HG02884 (cell line): ENCODE results near the gene CALML3.

Experiments used
- ATAC-seq: cut with Tn5 transposase; IDR thresholded peaks from one replicate; pipeline ENCODE4 v1.9.1; 2021; ENCODE audit warnings: mild to moderate bottlenecking, moderate library complexity; ENCODE audit not compliant: unreplicated experiment

The CALML3 gene

DNA sequence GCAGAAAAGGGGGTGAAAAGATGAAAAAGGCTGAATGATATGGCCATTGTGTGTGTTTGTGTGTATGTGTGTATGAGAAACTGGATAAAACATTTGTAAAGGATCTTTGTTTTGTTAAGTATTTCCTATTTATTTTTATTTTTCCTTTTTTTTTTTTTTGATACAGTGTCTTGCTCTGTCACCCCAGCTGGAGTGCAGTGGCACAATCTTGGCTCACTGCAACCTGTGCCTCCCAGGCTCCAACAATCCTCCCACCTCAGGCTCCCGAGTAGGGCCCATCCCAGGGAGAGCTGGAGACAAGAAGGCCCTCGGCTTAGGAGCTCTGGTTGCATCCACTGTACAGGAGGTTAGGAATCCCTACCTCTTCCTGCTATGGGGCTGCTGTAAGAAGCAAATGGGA, 18.5 kb upstream of the CALML3 start:
- ATAC-seq = no peak

DNA sequence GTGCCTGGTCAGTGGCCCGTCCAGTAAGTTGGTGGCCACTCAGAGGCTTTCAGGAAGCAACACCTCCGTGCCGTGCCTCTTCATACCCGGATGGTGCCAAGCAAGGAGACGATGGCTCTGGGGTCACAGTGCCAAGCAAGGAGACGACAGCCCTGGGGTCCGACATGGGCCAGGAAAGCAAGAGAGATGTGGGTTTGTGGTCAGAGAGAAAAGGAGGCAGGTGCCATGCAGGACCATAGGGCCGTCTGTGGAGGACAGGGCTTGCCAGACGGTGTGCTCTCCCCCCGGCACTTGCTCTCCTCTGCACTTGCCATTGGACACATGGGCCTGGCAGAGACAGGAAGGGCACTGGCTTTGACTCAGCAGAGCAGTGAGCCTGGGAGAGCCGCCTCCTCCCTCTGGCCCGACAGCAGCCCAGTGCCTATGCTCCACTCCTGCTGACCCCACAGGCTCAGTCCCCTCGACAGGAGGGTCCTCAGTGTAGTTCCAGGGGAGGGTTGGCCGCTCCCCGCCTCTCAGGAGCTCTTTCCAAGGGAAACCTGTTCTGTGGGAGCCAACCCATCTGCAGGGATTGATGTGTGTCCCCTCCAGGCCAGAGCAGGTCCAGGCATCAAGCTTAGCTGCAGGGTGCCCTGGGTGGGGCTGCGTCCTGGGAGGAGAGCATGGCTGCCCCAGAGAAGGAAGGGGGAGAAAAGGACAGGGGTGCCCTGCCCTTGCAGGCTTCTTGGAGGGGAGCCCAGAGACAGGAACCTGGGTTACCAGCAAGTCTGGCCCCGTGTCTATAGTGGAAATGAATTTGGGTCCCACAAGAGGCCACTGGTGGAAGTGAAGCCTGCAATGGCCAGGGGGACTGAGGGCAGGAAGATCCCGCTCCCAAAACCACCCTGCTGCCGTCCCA, 17.8 kb upstream of the CALML3 start:
- ATAC-seq = no peak

GRCh38 chr10:5507649-5508131, 17.1 kb upstream of the CALML3 start:
- ATAC-seq = no peak

GRCh38 chr10:5508161-5508604, 16.6 kb upstream of the CALML3 start:
- ATAC-seq = no peak

GRCh38 chr10:5508786-5509185, 16.0 kb upstream of the CALML3 start:
- ATAC-seq = no peak

GRCh38 chr10:5509236-5509635, 15.5 kb upstream of the CALML3 start:
- ATAC-seq = no peak

- ATAC-seq = no peak
Observed at GRCh38 chr10:5509691-5510090, 15.1 kb upstream of the CALML3 start.

DNA sequence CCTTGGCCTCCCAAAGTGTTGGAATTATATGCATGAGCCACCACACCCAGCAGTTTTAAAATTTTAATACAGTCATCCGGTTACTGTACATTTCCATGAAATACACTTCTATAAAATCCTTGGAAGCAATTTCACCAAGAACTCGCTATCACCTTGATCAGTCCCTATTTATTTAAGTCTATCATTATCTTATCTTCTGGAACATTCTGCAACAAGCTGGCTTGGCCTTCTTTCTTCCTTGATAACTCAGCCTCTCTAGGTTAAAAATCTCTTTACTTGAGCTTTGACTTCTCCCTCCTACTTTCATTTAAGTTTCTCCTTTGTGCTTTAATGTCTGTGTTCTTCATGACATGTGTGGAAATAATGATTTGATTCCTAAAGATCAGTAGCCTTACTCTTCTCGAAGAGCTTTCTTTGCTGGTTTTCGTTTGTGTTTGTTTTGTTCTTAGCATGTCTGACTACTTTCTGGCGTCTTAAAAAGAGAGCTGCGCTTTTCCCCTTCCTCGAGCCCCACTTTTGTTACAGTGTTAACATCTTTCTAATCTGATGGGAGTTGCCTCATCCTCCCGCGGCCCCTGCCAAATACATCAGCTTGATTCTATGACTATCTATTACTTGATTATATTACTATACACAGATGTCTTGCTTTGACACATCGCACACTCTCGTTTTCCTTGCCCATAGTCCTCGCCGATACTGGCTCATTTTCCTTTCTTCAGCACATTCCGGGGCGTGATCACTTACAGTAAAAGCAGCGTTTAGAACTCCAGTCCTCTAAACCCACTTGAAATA, 14.3 kb upstream of the CALML3 start:
- ATAC-seq = no peak

GRCh38 chr10:5511231-5511884, 13.4 kb upstream of the CALML3 start:
- no peak for ATAC-seq

- no peak for ATAC-seq
Observed at GRCh38 chr10:5511885-5512280, 12.9 kb upstream of the CALML3 start.

GRCh38 chr10:5512331-5512730, 12.4 kb upstream of the CALML3 start:
- no peak for ATAC-seq

GRCh38 chr10:5512881-5513612, 11.7 kb upstream of the CALML3 start:
- no peak for ATAC-seq

DNA sequence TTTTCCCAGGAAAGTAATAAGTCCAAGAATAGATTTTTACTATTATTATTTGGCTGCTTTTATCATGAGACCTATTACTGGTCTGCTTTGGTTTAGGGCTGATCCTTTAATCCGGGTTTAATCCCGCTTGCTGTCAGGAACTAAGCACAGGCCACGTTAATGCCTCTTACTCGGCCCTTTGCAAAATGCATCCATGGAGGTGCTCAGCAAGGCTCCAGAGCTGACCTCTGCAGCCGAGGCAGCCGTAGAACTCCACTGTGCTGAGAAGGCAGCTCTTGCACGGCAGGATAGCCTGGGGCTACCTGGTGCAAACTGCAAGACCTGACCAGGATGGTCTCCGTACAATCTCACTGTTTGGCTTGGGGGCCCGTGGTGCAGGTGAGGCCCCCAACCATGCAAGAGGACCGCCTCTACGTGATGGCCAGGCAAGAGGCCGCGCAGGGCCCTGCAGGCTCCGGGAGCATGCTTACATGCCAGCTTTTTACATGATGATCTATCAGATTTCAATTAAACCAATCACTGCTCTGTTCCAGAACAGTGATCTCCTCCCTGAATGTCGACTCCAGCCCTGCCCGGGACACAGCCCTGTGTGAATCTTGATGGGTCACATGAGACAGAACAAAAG, 10.4 kb upstream of the CALML3 start:
- ATAC-seq = no peak

- ATAC-seq = no peak
Observed at GRCh38 chr10:5515948-5516761, 8.6 kb upstream of the CALML3 start.

GRCh38 chr10:5517546-5517945, 7.2 kb upstream of the CALML3 start:
- no peak for ATAC-seq

DNA sequence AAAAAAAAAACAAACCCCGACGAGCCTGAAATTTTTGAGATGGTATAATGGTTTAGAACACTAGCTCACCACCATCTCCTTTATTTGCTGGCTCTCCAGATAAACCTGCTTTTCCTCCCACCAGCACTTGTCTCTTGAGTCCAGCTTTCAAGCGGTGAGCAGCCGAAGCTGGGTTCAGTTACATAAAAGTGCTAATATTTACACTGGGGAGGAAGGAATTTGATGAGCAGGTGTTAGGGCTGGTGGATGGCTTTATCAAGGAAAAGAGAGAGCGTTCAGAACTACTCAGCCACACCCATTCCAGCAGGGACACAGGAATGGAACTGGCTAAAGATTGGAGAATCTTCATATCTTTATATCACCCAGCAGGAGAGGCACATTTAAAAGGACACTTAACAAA, 6.6 kb upstream of the CALML3 start:
- ATAC-seq = no peak

GRCh38 chr10:5519054-5519453, 5.7 kb upstream of the CALML3 start:
- no peak for ATAC-seq

- ATAC-seq = no peak
Observed at GRCh38 chr10:5522913-5523560, 1.7 kb upstream of the CALML3 start.
